HG03064 (cell line): ENCODE results near the gene RAB6B.
"Not testable (repeated sequence)": the region's sequence is repeated elsewhere in the genome, so short reads cannot be mapped to it uniquely, and the experiment has no call there.

Source experiments
- ATAC-seq: cut with Tn5 transposase; IDR thresholded peaks from one replicate; pipeline ENCODE4 v1.9.1; 2021; ENCODE audit warnings: low read depth; ENCODE audit not compliant: unreplicated experiment

The RAB6B gene

GRCh38 chr3:133824961-133825485, 70.7 kb downstream of the RAB6B start:
- no peak for ATAC-seq

GRCh38 chr3:133821767-133822638, 73.7 kb downstream of the RAB6B start:
- no peak for ATAC-seq

GRCh38 chr3:133820889-133821675, 74.6 kb downstream of the RAB6B start:
- ATAC-seq: no peak

- no peak for ATAC-seq
These were observed 75.6 kb downstream of the RAB6B start for GRCh38 chr3:133820129-133820528.

- no peak for ATAC-seq
These were observed 80.3 kb downstream of the RAB6B start for GRCh38 chr3:133815386-133815785.

GRCh38 chr3:133812872-133813271, 82.8 kb downstream of the RAB6B start:
- ATAC-seq: no peak

GRCh38 chr3:133805702-133806475, 89.8 kb downstream of the RAB6B start, which contains the start of gene SRPRB:
SRPRB (plus strand) TSS chr3:133805815; CDS start chr3:133805849, 34 bp downstream.
- ATAC-seq: peak; percentile 98

GRCh38 chr3:133805384-133805701, 90.3 kb downstream of the RAB6B start:
- no peak for ATAC-seq

- no peak for ATAC-seq
These were observed 90.8 kb downstream of the RAB6B start for GRCh38 chr3:133804896-133805295.

GRCh38 chr3:133803469-133803868, 92.2 kb downstream of the RAB6B start:
- no peak for ATAC-seq

GRCh38 chr3:133799794-133800585, 95.7 kb downstream of the RAB6B start:
- no peak for ATAC-seq

GRCh38 chr3:133797396-133798105, 98.1 kb downstream of the RAB6B start:
- no peak for ATAC-seq

- ATAC-seq: no peak
These were observed 103.4 kb downstream of the RAB6B start for GRCh38 chr3:133792171-133792763.

GRCh38 chr3:133788024-133788423, 107.7 kb downstream of the RAB6B start:
- no peak for ATAC-seq

- no peak for ATAC-seq
These were observed 111.9 kb downstream of the RAB6B start for GRCh38 chr3:133783762-133784161.

- no peak for ATAC-seq
These were observed 113.2 kb downstream of the RAB6B start for GRCh38 chr3:133782454-133782853.

- ATAC-seq: no peak
These were observed 114.1 kb downstream of the RAB6B start for GRCh38 chr3:133781570-133781969.

- not testable (repeated sequence) for ATAC-seq
These were observed 114.9 kb downstream of the RAB6B start for GRCh38 chr3:133780756-133781155.
